Pancreas (tissue), 10 donors: ENCODE results near the gene JPH3. TPM values are rescaled to one million over a fixed set of nuclear protein-coding genes. Genes with fewer than 3 reads are reported as not detected.

ENCODE experiments used
- ATAC-seq, 4 donors: fragments of 200-7000 bp; cut with Tn5 transposase; one replicate each; pipeline versions ENCODE4 v1.8.0 to v1.9.1; 2020; ENCODE audit warnings: mild to moderate bottlenecking in 4 of 4, moderate library complexity in 4 of 4
- DNase-seq, 6 donors: peaks; one replicate each; pipeline ENCODE4 v3.0.0-alpha.2; 2020
- FAIRE-seq: peaks from 2 replicates; lab custom pipeline; 2012; peaks lifted over from hg19 to GRCh38; lab: Jason Lieb, UNC
- H3K27ac ChIP-seq, 4 donors: fragments of 200-600 bp; sonication (generic); 1 replicate in 3 of 4; 2 replicates in 1 of 4; pipeline versions ENCODE4 v1.5.0 to v1.8.0; 2020
- H3K27me3 ChIP-seq, 4 donors: fragments of 200-600 bp; one replicate each; pipeline ENCODE4 v1.8.0; 2021
- H3K36me3 ChIP-seq, 3 donors: fragments of 200-600 bp; sonication (generic) in 1 of 3; one replicate each; pipeline versions ENCODE4 v1.5.0 to v1.8.0; 2020 to 2021
- H3K4me1 ChIP-seq, 3 donors: fragments of 200-600 bp; one replicate each; pipeline ENCODE4 v1.8.0; 2021
- H3K4me3 ChIP-seq, 4 donors: fragments of 200-600 bp; sonication (generic) in 2 of 4; one replicate each; pipeline versions ENCODE4 v1.5.0 to v1.8.0; 2020 to 2021
- H3K9me3 ChIP-seq, 4 donors: fragments of 200-600 bp; one replicate each; pipeline ENCODE4 v1.8.0; 2021
- WGBS, 2 donors: extraction: QIAGEN DNeasy Blood & Tissue Kit; methylation state at CpG; one replicate each; pipeline ENCODE4 v1.1.7; 2013; 5-methylcytosine and 5-hydroxymethylcytosine counted together
- intact Hi-C, 3 donors: fragments of 100-400 bp; cut with DNase I; formaldehyde crosslinking; loops; one replicate each; pipeline versions ENCODE4 v1.11.1 to v1.14.2; 2022
- polyA plus RNA-seq, 2 donors: library from polyadenylated mRNA; stranded (reverse); fragments of 200-250 nt; gene quantifications; one replicate each; pipeline ENCODE4 v1.2.3, GENCODE V29; 2013
- total RNA-seq, 6 donors: library from RNA; stranded (reverse); fragmentation: NEBNext Ultra II Directional in 4 of 6; extraction: Animal tissue kit (Norgen Biotek cat#: 25700) in 4 of 6; gene quantifications; one replicate each; pipeline versions ENCODE4 v1.2.1 to v1.2.4, GENCODE V29; 2021 to 2023
- TF ChIP-seq, protein P1 (sequence below), 4 donors: fragments of 200-600 bp; sonication (generic) in 3 of 4; IDR thresholded peaks; one replicate each; pipeline versions ENCODE4 v1.5.0 to v1.8.0; 2021; ENCODE audit warnings: antibody characterized with exemption in 4 of 4
- donor health status: healthy with polysubstance abuse.
- donor health status: DM: no; HTN: no; CAD: no; lungs with moderate emphysema.
- donor health status: DM: no; HTN: no; CAD: no.
- donor health status: control.
- donor health status: control.
- donor health status: Bipolar disorder and iron deficiency.
- donor health status: DM: yes; HTN: yes; CAD: no.
- donor health status: DM: no; HTN: no; CAD: no.
- donor health status: DM: no; HTN: no; CAD: no.
- donor health status: DM: yes; HTN: yes; CAD: no.

The JPH3 gene
- under 1 TPM; 0.09 to 0.79 (median 0.21) TPM for total RNA-seq
- 1 to 10 TPM in 1 of 2 donors, under 1 TPM in 1; 0.53 to 1.9 TPM for polyA plus RNA-seq

DNA sequence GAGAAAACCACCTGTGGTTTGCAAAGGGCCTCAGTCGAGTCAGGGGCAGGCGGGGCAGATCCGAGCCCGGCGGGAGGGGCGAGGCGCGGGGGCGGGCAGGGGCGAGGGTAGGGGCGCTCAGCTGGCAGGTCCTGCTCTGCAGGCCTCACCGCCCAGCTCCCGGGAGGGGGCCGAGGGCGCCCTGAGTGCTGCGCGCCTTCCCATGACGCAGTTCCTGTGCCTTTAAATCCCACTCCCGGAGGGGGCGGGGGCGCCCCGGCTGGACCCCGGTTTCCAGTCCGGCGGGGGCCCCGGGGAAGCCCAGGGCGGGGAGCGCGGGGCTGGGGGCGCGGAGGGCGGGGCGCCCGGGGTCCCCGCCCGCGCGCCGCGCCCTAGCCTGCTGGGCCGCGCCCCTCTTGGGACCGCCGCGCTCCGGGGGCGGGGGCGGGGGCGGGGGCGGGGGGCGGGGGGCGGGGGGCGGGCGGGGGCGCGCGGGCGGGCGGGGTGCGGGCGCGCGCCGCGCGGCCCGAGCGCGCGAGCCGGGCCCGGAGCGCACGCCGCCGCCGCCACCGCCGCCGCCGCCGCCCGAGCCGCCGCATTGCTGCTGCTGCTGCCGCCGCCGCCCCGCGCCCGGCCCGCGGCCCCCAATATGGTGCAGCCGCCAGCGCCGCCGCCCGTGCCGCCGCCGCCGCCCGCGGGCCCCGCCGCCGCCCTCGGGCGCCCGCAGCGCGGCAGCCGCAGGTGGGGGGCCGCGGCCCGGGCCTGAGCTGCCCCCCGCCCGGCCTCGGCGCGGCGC is at the start of gene JPH3:
JPH3 (plus strand) TSS at position 508 of the 775 bp plus-strand sequence. CDS start 639 bp downstream, outside the sequence.
- ATAC-seq (peak in 2 of 4 donors; percentile 30 to 35), DNase-seq (no peak), FAIRE-seq (no peak)
- Histone ChIP-seq H3K4me3 (peak within 1 kb of the TSS in 1 of 4 donors; percentile 17), H3K9me3 (no peaks in the 10 kb centered on the region), H3K27me3 (peaks cover 0 to 20% (median 0%) of the 10 kb centered on the region in 4 donors), H3K27ac (no peak within 1 kb of the TSS), H3K36me3 (no peaks in the 10 kb centered on the region), H3K4me1 (no peaks in the 10 kb centered on the region)
- TF ChIP-seq, protein P1, sequence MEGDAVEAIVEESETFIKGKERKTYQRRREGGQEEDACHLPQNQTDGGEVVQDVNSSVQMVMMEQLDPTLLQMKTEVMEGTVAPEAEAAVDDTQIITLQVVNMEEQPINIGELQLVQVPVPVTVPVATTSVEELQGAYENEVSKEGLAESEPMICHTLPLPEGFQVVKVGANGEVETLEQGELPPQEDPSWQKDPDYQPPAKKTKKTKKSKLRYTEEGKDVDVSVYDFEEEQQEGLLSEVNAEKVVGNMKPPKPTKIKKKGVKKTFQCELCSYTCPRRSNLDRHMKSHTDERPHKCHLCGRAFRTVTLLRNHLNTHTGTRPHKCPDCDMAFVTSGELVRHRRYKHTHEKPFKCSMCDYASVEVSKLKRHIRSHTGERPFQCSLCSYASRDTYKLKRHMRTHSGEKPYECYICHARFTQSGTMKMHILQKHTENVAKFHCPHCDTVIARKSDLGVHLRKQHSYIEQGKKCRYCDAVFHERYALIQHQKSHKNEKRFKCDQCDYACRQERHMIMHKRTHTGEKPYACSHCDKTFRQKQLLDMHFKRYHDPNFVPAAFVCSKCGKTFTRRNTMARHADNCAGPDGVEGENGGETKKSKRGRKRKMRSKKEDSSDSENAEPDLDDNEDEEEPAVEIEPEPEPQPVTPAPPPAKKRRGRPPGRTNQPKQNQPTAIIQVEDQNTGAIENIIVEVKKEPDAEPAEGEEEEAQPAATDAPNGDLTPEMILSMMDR (IDR thresholded peaks at IDR 0.05), result no peak
- 1% methylated on average over 34 to 96 of the region's 122 CpGs for WGBS, 2 donors
- intact Hi-C loops, result no loop called here

- intact Hi-C loops, result no loop called here
- no peak overlapping the region for H3K4me3 ChIP-seq
- FAIRE-seq (no peak), DNase-seq (no peak), ATAC-seq (no peak)
- no peaks in the 10 kb centered on the region for H3K4me1 ChIP-seq
- WGBS, 2 donors, result 64 to 68% methylated on average over 18 of the region's 18 CpGs
- TF ChIP-seq, protein P1 (IDR thresholded peaks at IDR 0.05), result no peak
- H3K27me3 ChIP-seq, result no peaks in the 10 kb centered on the region
- no peaks in the 10 kb centered on the region for H3K9me3 ChIP-seq
- no peak overlapping the region for H3K27ac ChIP-seq
- no peaks in the 10 kb centered on the region for H3K36me3 ChIP-seq
Observed at GRCh38 chr16:87552772-87553573, 49.3 kb upstream of the JPH3 start.

DNA sequence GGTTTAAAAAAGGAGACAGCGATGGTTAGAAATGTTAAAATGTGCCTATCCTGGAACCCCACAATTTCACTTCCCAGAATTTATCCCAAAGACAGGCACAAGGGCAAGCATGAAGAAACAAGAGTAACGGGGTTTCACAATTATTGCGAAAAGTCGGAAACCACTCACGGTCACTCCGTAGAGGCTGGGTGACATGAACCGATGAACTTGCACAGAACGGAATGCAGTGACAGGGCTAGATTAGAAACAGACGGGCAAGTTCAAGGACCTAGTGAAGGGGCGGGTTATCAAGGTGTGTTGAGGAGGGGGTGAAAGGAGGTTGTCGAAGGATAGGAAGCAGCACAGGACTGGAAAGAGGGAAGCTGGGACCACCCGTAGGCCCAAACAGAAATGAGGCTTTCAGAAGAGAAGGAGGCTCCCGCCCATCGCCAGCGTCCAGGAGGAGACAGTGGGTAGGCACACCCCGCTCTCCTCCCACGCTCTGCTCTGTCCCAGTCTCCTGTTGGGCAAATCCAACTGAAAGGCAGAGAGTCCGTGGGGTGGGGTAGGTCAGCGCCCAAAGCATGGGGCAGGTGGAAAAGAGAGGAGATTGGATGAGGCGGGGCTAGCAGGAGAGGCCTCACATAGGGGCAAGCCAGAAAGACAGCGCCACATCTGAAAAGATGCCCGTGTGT is 47.4 kb upstream of the JPH3 start:
- TF ChIP-seq, protein P1 (IDR thresholded peaks at IDR 0.05), result no peak
- Histone ChIP-seq H3K4me3 (no peak overlapping the region), H3K36me3 (no peaks in the 10 kb centered on the region), H3K9me3 (no peaks in the 10 kb centered on the region), H3K4me1 (no peaks in the 10 kb centered on the region), H3K27me3 (no peaks in the 10 kb centered on the region), H3K27ac (no peak overlapping the region)
- 70 to 76% methylated on average over 22 of the region's 22 CpGs for WGBS, 2 donors
- DNase-seq (no peak), ATAC-seq (no peak), FAIRE-seq (no peak)
- intact Hi-C loops, result no loop called here

DNA sequence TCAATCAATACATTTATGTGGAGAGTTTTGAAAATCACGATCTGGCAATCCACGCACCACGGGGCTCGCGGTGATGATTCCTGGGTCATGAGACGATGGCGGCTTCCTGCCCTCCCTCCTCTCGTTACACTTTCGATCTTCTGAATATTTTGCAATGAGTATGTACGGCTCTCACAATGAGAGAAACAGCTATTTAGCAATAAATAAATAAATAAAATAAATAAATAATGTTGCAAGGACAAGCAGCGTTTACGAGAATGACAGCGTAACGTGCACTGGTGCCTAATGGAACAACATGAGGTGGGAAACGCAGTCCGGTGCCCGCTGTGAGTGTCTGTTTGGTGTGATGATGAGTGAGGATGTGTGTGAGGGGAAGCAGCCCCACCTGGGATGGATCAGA is 46.7 kb upstream of the JPH3 start:
- DNase-seq, result no peak
- Histone ChIP-seq H3K4me1 (no peaks in the 10 kb centered on the region), H3K27me3 (no peaks in the 10 kb centered on the region), H3K9me3 (no peaks in the 10 kb centered on the region), H3K36me3 (no peaks in the 10 kb centered on the region), H3K4me3 (no peak overlapping the region), H3K27ac (no peak overlapping the region)
- no peak for FAIRE-seq
- intact Hi-C loops, result no loop called here
- TF ChIP-seq, protein P1 (IDR thresholded peaks at IDR 0.05), result no peak
- 69 to 79% methylated on average over 17 of the region's 17 CpGs for WGBS, 2 donors
- ATAC-seq, result no peak
